ENCODE measurements around the gene CDC42BPB.

CDC42BPB gene

GRCh38 chr14:102917056-102917385, 140.3 kb downstream of the CDC42BPB start:
- TF ChIP-seq CTCF (IDR thresholded peaks at IDR 0.05; ENCODE audit: low read depth, low read length, missing control alignments) = no peak
- no peak overlapping the region for H3K4me3 ChIP-seq (replicated peaks; ENCODE audit: low read depth, low read length)
- DNase-seq (ENCODE audit: extremely low read depth, low read depth) = no peak

- no peak overlapping the region for H3K4me3 ChIP-seq (replicated peaks; ENCODE audit: low read depth, low read length)
- DNase-seq (ENCODE audit: extremely low read depth, low read depth) = no peak
- TF ChIP-seq CTCF (IDR thresholded peaks at IDR 0.05; ENCODE audit: low read depth, low read length, missing control alignments) = no peak
Measured at GRCh38 chr14:102916347-102917055, 140.8 kb downstream of the CDC42BPB start.

GRCh38 chr14:102915292-102916110, 141.8 kb downstream of the CDC42BPB start:
- TF ChIP-seq CTCF (IDR thresholded peaks at IDR 0.05; ENCODE audit: low read depth, low read length, missing control alignments) = no peak
- DNase-seq (ENCODE audit: extremely low read depth, low read depth) = no peak
- no peak overlapping the region for H3K4me3 ChIP-seq (replicated peaks; ENCODE audit: low read depth, low read length)

- no peak for DNase-seq (ENCODE audit: extremely low read depth, low read depth)
- H3K4me3 ChIP-seq (replicated peaks; ENCODE audit: low read depth, low read length) = no peak overlapping the region
- TF ChIP-seq CTCF (IDR thresholded peaks at IDR 0.05; ENCODE audit: low read depth, low read length, missing control alignments) = no peak
Measured at GRCh38 chr14:102914474-102915291, 142.7 kb downstream of the CDC42BPB start.

GRCh38 chr14:102913341-102914211, 143.8 kb downstream of the CDC42BPB start:
- no peak for DNase-seq (ENCODE audit: extremely low read depth, low read depth)
- H3K4me3 ChIP-seq (replicated peaks; ENCODE audit: low read depth, low read length) = no peak overlapping the region
- no peak for TF ChIP-seq CTCF (IDR thresholded peaks at IDR 0.05; ENCODE audit: low read depth, low read length, missing control alignments)
